Activated T-cell treated with anti-CD3 and anti-CD28 coated beads, Interleukin-2, amount 50 U/mL, for 4 hours (primary cell): Measurements from ENCODE around the gene COL5A1. TPM values are rescaled to one million over a fixed set of nuclear protein-coding genes. Genes with fewer than 3 reads are reported as not detected.

Experiments
- ATAC-seq, 2 donors: fragments of 200-7000 bp; cut with Tn5 transposase; one replicate each; pipeline ENCODE4 v1.10.0; 2021
- DNase-seq: peaks from one replicate; pipeline ENCODE4 v3.0.0-alpha.2; 2020
- H3K27me3 Mint-ChIP-seq: one replicate; pipeline ENCODE4 v1.8.0; 2021; ENCODE audit warnings: low read depth, mixed read lengths
- H3K36me3 Mint-ChIP-seq: one replicate; pipeline ENCODE4 v1.8.0; 2022; ENCODE audit warnings: mixed read lengths; ENCODE audit not compliant: insufficient read depth
- H3K4me1 Mint-ChIP-seq: one replicate; pipeline ENCODE4 v1.8.0; 2021; ENCODE audit warnings: low read depth, mixed read lengths
- H3K4me3 Mint-ChIP-seq: one replicate; pipeline ENCODE4 v1.8.0; 2021; ENCODE audit warnings: mild to moderate bottlenecking, moderate library complexity, mixed read lengths
- H3K9me3 Mint-ChIP-seq: one replicate; pipeline ENCODE4 v1.8.0; 2021; ENCODE audit warnings: mixed read lengths
- total RNA-seq, 3 donors: library from RNA; stranded (reverse); gene quantifications; one replicate each; pipeline ENCODE4 v1.2.1, GENCODE V29; 2021

COL5A1 gene
- total RNA-seq, 3 donors from 2014 or later: 0.14 to 0.30 (median 0.21) TPM

DNA sequence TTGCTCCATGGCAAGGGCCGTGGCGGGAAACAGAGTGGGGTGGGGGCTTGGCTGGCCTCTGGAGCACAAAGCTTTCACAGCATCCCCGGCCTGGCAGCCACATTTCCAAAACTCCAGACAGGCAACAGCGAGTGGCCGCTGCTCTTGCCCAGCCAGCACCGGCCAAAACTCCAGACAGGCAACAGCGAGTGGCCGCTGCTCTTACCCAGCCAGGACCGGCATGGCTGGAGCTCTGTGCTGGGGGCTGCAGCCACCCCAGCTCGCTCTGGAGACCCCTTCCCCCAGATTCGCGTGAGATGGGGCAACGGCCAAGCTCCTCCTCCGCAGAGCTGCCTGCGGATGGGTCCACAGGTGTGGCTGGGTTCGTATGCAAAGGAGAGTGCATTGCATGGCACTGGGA, 98.5 kb downstream of the COL5A1 start:
- H3K4me1 Mint-ChIP-seq: no peaks in the 10 kb centered on the region
- peaks cover 7% of the 10 kb centered on the region for H3K27me3 Mint-ChIP-seq
- ATAC-seq: no peak
- no peaks in the 10 kb centered on the region for H3K36me3 Mint-ChIP-seq
- no peaks in the 10 kb centered on the region for H3K9me3 Mint-ChIP-seq
- H3K4me3 Mint-ChIP-seq: no peak overlapping the region
- DNase-seq: no peak

DNA sequence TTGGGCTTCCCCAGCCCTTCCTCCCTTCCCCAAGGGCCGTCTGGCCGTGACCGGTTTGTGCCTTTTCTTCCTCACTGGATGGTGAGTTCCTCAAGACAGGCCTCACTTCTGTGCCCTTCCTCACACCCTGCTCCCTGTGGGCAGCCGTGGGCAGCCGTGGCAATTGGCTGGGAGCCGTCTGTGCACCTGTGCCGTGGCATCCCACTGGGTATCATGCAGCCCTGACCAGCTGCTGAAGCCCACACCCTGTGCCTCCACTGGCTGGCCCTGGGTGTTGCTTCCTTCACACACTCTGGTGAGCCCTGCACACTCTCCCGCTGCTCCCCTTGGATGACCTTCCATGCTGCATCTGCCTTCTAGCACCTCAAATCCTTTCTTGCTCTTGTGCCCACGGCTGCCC, 100.2 kb downstream of the COL5A1 start:
- no peaks in the 10 kb centered on the region for H3K4me1 Mint-ChIP-seq
- no peak overlapping the region for H3K4me3 Mint-ChIP-seq
- no peaks in the 10 kb centered on the region for H3K9me3 Mint-ChIP-seq
- no peaks in the 10 kb centered on the region for H3K36me3 Mint-ChIP-seq
- H3K27me3 Mint-ChIP-seq: peaks cover 7% of the 10 kb centered on the region
- DNase-seq: no peak
- ATAC-seq: no peak

DNA sequence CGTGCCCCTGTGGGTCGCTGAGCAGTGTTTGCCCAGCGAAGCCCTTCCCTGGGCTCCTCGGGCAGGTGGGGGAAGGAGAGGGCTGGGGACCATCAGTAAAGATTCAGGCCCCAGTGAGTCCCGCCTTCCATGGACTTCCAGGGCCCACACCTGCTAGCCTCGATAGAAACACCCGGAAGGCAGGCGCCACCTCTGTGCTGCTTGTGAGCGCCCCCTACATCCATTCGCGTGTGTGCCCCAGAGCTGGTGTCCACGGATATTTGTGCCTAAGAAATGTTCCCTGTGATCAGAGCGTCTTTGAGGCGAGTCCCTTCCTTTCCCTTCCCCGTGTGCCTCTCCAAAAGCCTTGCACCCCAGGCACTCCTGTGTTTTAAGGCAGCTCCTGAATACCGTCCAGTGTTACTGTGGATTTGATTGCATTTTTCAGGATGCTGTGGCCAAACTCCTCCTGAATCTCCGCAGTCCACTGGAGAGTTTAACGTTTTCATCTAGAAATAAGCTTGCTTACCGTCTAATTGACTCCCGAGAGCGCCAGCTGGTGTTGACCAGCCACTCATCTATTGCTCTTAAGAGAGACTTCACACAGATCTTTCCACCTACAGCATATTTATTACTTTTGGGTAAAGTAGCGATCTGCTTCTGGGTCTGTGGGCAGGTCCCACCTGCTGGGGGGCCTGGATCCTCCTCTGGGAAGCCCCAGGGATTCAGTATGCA, 101.4 kb downstream of the COL5A1 start:
- Mint-ChIP-seq H3K4me1 (no peaks in the 10 kb centered on the region), H3K4me3 (no peak overlapping the region), H3K27me3 (peaks cover 7% of the 10 kb centered on the region), H3K36me3 (no peaks in the 10 kb centered on the region), H3K9me3 (no peaks in the 10 kb centered on the region)
- DNase-seq: no peak
- no peak for ATAC-seq

DNA sequence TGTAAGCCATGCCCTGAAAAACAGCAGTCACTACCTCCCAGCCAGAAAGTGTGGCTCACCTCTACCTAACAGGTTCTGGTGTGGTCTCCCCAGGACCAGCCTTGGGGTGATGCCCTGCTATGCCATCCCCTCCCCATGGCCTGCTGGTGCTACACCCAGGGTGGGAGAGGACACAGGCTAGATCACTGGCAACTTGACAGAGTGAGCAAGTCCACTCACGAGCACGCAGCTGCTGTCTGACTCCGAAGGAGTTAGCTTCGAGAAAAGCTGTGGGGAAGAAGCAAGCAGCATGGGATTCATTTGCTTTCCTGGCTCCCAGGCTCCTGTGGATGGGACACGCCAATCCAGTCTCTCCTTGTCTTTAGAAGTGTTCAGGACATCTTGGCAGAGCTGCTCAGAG, 102.2 kb downstream of the COL5A1 start:
- no peaks in the 10 kb centered on the region for H3K36me3 Mint-ChIP-seq
- DNase-seq (no peak), ATAC-seq (no peak)
- peaks cover 7% of the 10 kb centered on the region for H3K27me3 Mint-ChIP-seq
- H3K4me3 Mint-ChIP-seq: no peak overlapping the region
- H3K4me1 Mint-ChIP-seq: no peaks in the 10 kb centered on the region
- H3K9me3 Mint-ChIP-seq: no peaks in the 10 kb centered on the region

DNA sequence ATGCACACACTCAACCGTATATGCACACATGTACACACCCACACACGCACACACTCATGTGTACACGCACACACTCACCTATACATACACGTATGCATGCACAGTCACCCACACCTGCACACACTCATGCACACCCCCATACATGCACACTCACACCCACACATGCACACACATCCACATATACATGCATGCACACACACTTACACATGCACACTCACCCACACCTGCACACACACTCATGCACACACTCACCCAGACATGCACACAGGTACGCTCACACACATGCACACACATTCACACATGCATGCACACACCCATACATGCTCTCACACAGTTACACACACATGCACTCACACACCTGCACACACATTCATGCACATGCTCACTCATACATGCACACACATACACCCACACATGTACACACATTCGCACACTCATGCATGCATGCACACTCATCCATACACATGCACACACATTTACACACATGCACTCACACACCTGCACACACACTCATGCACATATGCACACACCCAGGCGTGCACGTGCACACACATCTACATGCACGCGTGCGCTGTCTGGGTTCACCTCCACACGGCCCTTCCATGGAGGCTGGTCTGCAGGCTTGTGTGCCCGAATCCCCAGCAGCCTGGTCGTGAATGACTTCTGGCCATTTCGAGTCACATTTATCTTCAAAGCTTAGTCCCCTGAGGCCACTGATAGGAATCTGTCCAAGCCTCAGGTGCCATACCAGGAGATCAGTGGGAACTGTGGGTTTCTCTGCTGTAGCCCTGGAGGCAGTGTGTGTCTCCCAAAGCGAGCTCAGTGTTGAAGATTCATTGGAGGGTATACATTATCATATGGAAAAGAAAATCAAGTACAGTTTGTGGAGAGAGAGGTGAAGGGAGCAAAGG, 103.0 kb downstream of the COL5A1 start:
- Mint-ChIP-seq H3K36me3 (no peaks in the 10 kb centered on the region), H3K27me3 (peaks cover 7% of the 10 kb centered on the region), H3K4me1 (no peaks in the 10 kb centered on the region), H3K9me3 (no peaks in the 10 kb centered on the region), H3K4me3 (no peak overlapping the region)
- no peak for DNase-seq
- ATAC-seq: no peak

DNA sequence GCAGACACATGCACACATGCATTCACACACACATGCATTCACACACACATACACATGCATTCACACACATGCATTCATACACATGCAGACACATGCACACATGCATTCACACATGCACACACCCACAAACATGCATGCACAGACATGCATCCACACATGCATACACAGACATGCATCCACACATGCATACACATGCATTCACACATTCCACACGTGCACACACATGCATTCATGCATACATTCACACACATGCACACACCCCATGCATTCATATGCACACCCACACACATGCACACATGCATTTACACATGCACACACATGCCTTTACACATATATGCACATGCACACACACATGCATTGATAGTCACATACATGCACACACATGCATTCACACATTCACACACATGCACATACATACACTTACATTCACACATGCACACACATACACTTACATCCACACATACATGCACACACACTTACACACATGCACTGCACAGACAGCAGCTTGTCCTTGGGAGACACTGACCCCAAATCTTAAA, 106.4 kb downstream of the COL5A1 start:
- H3K4me1 Mint-ChIP-seq: no peaks in the 10 kb centered on the region
- no peak for ATAC-seq

DNA sequence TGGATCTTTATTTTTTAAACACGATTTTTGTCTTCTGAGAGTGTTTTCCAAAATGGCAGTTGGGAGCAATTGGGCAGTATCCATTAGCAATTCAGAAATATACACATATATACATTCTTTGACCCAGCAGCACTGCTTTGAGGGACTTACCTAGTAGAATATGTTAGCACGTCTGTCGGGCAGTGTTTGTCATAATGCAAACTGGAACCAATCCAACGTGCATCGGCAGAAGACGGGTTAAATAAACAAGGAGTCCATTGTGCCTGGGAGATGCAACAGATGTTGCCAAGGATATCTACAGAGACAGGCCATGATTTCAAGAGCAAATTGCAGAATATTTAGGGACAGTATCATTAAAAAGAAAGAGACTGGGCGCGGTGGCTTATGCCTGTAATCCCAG, 107.0 kb downstream of the COL5A1 start:
- H3K4me1 Mint-ChIP-seq: no peaks in the 10 kb centered on the region
- DNase-seq (no peak), ATAC-seq (no peak)
- H3K36me3 Mint-ChIP-seq: no peaks in the 10 kb centered on the region
- H3K4me3 Mint-ChIP-seq: no peak overlapping the region
- no peaks in the 10 kb centered on the region for H3K27me3 Mint-ChIP-seq
- H3K9me3 Mint-ChIP-seq: no peaks in the 10 kb centered on the region

More for the DNA sequence above, 106.4 kb downstream of the COL5A1 start:
- Mint-ChIP-seq H3K9me3 (no peaks in the 10 kb centered on the region), H3K27me3 (peaks cover under 1% of the 10 kb centered on the region), H3K36me3 (no peaks in the 10 kb centered on the region), H3K4me3 (no peak overlapping the region)
- no peak for DNase-seq

DNA sequence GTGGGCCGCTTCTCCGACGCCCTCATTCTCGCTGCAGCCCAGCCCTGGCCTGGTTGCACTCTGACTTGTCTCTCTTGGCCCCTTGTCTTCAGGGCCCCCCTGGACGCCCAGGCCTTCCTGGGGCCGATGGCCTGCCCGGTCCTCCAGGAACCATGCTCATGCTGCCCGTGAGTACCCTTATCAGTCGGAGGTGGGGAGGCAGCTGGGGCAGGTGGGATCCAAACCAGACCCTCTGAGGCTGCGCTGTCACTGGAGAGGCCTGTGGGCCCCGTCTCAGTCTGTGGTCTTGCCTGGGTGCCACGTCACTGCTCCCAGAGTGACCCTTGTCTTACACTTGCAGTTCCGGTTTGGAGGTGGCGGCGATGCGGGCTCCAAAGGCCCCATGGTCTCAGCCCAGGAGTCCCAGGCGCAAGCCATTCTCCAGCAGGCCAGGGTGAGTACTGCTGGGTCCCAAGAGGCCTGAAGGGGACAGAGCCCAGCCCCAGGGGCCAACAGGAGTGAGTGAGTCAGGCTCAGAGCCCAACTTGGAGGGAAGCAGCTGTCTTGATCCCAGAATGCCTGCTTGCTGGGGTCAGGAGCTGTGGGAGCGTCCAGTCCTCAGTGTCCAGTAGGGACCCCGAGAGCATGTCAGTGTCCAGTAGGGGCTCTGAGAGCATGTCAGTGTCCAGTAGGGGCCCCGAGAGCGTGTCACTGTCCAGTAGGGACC, 109.0 kb downstream of the COL5A1 start:
- no peaks in the 10 kb centered on the region for H3K9me3 Mint-ChIP-seq
- no peaks in the 10 kb centered on the region for H3K4me1 Mint-ChIP-seq
- ATAC-seq: no peak
- no peak for DNase-seq
- H3K36me3 Mint-ChIP-seq: no peaks in the 10 kb centered on the region
- H3K27me3 Mint-ChIP-seq: no peaks in the 10 kb centered on the region
- H3K4me3 Mint-ChIP-seq: no peak overlapping the region

DNA sequence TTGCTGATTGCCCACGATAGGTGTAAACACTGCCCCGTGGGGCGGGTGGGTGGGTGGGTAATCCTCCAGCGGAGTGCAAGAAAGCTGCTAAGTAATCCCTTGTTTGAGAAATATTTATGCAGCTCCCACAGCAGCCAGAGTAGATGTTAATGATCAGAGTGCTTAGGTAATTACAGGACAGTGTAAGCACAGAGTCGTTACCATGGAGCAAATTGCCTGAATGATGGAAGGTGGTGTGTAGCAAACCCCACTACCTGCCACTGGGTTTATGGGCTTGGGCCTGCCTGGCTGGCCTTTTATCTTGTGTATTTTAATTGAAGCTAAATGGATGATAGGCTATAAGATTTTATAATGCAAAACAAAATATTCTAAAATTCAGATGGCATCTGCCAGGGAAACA, 110.0 kb downstream of the COL5A1 start:
- Mint-ChIP-seq H3K4me3 (no peak overlapping the region), H3K36me3 (no peaks in the 10 kb centered on the region), H3K27me3 (no peaks in the 10 kb centered on the region), H3K9me3 (no peaks in the 10 kb centered on the region), H3K4me1 (no peaks in the 10 kb centered on the region)
- ATAC-seq (no peak), DNase-seq (no peak)

DNA sequence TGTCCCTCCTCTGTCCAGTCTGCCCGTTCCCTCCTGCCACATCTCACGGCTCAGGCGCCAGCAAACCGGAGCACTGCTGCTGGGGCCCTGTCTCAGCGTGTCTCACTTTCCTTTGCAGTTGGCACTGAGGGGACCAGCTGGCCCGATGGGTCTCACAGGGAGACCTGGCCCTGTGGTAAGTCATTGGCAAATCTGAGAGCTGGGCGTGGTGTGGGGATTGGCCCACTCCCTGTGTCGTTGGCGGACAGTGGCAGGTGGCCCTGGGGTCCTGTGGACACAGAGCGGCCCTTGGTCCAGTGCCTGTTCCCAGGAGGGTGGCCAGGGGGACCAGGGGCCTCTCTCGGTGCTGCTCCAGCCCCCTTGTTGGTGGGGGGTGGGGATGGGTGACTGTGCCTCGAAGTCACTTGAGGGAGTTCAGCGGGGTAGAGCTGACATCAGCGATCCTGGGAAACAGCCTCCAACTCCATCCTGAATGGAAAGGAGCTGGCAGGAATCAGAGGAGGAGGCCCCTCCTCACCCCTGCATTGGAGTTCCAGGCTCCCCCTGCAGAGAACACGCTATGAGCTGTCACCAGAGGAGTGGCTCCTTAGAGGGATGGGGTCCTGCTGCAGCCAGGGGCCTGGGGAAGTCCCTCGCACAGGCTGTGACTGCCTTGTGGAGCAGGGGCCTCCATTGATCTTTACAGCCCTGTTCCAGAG, 111.0 kb downstream of the COL5A1 start:
- no peaks in the 10 kb centered on the region for H3K9me3 Mint-ChIP-seq
- H3K4me3 Mint-ChIP-seq: no peak overlapping the region
- no peak for ATAC-seq
- no peaks in the 10 kb centered on the region for H3K27me3 Mint-ChIP-seq
- no peak for DNase-seq
- no peaks in the 10 kb centered on the region for H3K36me3 Mint-ChIP-seq
- no peaks in the 10 kb centered on the region for H3K4me1 Mint-ChIP-seq

DNA sequence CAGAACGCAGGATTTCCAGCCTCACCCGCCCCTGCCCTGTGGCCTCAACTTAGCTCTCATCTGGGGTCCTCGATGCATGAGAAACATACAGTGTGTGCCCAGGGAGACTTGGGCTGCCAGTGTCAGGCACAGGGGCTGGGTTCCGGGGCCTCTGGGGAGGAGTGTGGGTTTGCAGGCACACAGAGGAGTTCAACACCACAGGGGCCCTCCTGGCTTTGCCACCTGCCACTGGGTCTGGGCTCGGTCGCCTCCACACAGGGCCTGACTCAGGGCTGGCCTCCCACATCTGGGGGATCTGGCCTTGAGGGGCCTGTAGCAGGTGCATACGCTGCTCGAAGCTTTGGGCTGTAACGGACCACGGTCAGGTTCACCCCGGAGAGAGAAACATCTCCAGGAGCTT, 111.6 kb downstream of the COL5A1 start:
- Mint-ChIP-seq H3K4me1 (no peaks in the 10 kb centered on the region), H3K9me3 (no peaks in the 10 kb centered on the region), H3K27me3 (no peaks in the 10 kb centered on the region), H3K4me3 (no peak overlapping the region), H3K36me3 (no peaks in the 10 kb centered on the region)
- no peak for ATAC-seq
- no peak for DNase-seq

DNA sequence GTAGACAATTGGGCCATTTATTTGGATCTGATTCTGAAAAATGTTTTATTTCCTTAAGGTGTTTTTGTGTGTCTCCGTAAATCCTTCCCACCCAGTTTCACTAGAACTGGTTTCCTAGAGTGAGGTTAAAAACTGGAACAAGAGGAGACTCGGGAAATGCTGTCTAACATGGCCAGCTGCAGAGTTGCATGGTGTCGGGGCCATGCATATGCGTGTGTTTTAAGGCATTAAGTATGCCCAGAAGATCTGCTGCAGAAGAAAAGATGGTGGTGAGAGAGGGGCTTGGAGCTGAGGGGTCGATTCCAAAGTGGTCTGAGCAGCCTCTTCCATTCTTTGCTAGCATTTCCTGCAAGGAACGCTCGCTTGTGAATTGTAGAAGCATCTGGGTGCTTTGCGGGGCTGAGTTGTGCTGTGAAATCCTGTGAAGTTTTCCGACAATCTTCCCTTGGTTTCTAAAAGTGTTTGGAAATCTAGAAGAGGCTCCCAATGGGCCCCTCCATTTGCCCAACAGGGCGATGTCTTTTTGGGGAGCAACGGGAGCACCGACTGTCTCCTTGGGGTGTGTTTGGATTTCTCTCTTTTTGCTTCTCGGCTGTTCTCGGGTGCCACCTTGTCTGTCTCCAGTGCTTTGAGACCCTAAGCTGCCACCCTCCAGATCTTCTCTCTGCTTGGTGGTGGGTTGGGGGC, 113.8 kb downstream of the COL5A1 start:
- H3K4me3 Mint-ChIP-seq: no peak overlapping the region
- ATAC-seq: no peak
- no peaks in the 10 kb centered on the region for H3K36me3 Mint-ChIP-seq
- no peaks in the 10 kb centered on the region for H3K9me3 Mint-ChIP-seq
- H3K4me1 Mint-ChIP-seq: no peaks in the 10 kb centered on the region
- DNase-seq: no peak
- H3K27me3 Mint-ChIP-seq: no peaks in the 10 kb centered on the region

DNA sequence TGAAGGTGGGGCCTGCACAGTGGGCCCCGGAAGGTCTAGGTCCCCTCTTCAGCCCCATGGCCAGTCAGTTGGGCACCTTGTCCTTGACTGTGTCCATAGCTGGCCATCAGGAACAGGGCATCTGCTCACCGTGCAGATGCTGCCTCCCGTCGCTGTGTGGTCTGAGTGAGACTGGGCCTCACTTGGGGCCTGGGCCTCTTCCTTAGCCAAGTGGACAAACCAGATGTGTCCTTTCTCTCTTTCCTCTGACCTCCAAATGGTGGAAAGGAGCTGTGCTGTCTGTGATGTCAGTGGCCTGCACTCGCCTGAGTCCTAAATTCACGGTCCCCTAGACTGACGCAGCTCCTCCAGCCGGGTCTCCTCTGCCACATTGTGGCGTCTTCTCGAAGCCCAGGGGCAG, 114.5 kb downstream of the COL5A1 start:
- H3K36me3 Mint-ChIP-seq: no peaks in the 10 kb centered on the region
- ATAC-seq: no peak

More for the DNA sequence above, 114.5 kb downstream of the COL5A1 start:
- DNase-seq: no peak
- no peaks in the 10 kb centered on the region for H3K27me3 Mint-ChIP-seq
- H3K9me3 Mint-ChIP-seq: no peaks in the 10 kb centered on the region
- H3K4me3 Mint-ChIP-seq: no peak overlapping the region
- no peaks in the 10 kb centered on the region for H3K4me1 Mint-ChIP-seq
